Osteoblast (primary cell): ENCODE results near the gene IZUMO1. TPM values are rescaled to one million over a fixed set of nuclear protein-coding genes. Genes with fewer than 3 reads are reported as not detected.
A peak's percentile ranks its signal among the peaks of the same experiment; 100 is the strongest.

ENCODE experiments used
- DNase-seq: peaks from one replicate; pipeline ENCODE4 v3.0.0; 2011; ENCODE audit warnings: low spot score, mixed read lengths; ENCODE audit not compliant: insufficient read length; ENCODE audit errors: missing footprints
- H2AFZ ChIP-seq: 2 replicates; pipeline ENCODE4 v1.6.0; 2011; ENCODE audit warnings: mild to moderate bottlenecking, low read length
- H3K27ac ChIP-seq: 2 replicates; pipeline ENCODE4 v1.5.1; 2011; ENCODE audit warnings: mild to moderate bottlenecking, low read depth, low read length, moderate library complexity
- H3K27me3 ChIP-seq: 2 replicates; pipeline ENCODE4 v1.6.0; 2012; ENCODE audit warnings: mild to moderate bottlenecking, control low read depth, inconsistent platforms, low read length, moderate library complexity; ENCODE audit not compliant: insufficient read depth
- H3K36me3 ChIP-seq: 2 replicates; pipeline ENCODE4 v1.5.1; 2011; ENCODE audit warnings: mild to moderate bottlenecking, low read length, control low read depth, moderate library complexity; ENCODE audit not compliant: insufficient read depth
- H3K4me1 ChIP-seq: 2 replicates; pipeline ENCODE4 v1.5.1; 2011; ENCODE audit warnings: mild to moderate bottlenecking, low read length, control low read depth, moderate library complexity; ENCODE audit not compliant: insufficient read depth
- H3K4me2 ChIP-seq: 2 replicates; pipeline ENCODE4 v1.6.0; 2011; ENCODE audit warnings: mild to moderate bottlenecking, low read length; ENCODE audit not compliant: insufficient read depth
- H3K4me3 ChIP-seq: fragments of 200-600 bp; sonication (generic); 3 replicates; pipeline ENCODE4 v1.5.1; 2012; ENCODE audit warnings: mild to moderate bottlenecking, low read length, inconsistent platforms; ENCODE audit not compliant: insufficient read depth
- H3K79me2 ChIP-seq: 2 replicates; pipeline ENCODE4 v1.6.0; 2012; ENCODE audit warnings: mild to moderate bottlenecking, low read length, control low read depth, inconsistent platforms; ENCODE audit not compliant: insufficient read depth
- H3K9me3 ChIP-seq: 2 replicates; pipeline ENCODE4 v1.5.1; 2011; ENCODE audit warnings: low read depth, low read length, control low read depth
- H4K20me1 ChIP-seq: 2 replicates; pipeline ENCODE4 v1.6.0; 2012; ENCODE audit warnings: mild to moderate bottlenecking, low read length, control low read depth; ENCODE audit not compliant: insufficient read depth
- total RNA-seq: library from RNA; depleted of rRNA; stranded (reverse); fragments of >200 nt; gene quantifications from 2 replicates; pipeline ENCODE4 v1.2.3, GENCODE V29; 2012
- TF ChIP-seq, protein P1 (sequence below): IDR thresholded peaks from 2 replicates; pipeline ENCODE4 v1.5.1; 2011; ENCODE audit warnings: mild to moderate bottlenecking, low read depth, low read length, moderate library complexity; ENCODE audit errors: extremely low read depth

IZUMO1 gene
- total RNA-seq: not detected in 2 replicates

GRCh38 chr19:48746738-48747575, at the start of gene IZUMO1:
Gene IZUMO1, minus strand, starts transcription at chr19:48746909. Its CDS starts 1,050 bp downstream, at chr19:48745859.
- peaks cover 5% of the 10 kb centered on the region for H3K4me1 ChIP-seq
- H3K79me2 ChIP-seq: no peaks in the 10 kb centered on the region
- TF ChIP-seq, protein P1, sequence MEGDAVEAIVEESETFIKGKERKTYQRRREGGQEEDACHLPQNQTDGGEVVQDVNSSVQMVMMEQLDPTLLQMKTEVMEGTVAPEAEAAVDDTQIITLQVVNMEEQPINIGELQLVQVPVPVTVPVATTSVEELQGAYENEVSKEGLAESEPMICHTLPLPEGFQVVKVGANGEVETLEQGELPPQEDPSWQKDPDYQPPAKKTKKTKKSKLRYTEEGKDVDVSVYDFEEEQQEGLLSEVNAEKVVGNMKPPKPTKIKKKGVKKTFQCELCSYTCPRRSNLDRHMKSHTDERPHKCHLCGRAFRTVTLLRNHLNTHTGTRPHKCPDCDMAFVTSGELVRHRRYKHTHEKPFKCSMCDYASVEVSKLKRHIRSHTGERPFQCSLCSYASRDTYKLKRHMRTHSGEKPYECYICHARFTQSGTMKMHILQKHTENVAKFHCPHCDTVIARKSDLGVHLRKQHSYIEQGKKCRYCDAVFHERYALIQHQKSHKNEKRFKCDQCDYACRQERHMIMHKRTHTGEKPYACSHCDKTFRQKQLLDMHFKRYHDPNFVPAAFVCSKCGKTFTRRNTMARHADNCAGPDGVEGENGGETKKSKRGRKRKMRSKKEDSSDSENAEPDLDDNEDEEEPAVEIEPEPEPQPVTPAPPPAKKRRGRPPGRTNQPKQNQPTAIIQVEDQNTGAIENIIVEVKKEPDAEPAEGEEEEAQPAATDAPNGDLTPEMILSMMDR: no peak
- peak within 1 kb of the TSS; percentile 90 for H2AFZ ChIP-seq
- peak within 1 kb of the TSS; percentile 84 for H3K4me2 ChIP-seq
- H3K9me3 ChIP-seq: no peaks in the 10 kb centered on the region
- H3K27ac ChIP-seq: peak within 1 kb of the TSS; percentile 62
- H3K4me3 ChIP-seq: peak within 1 kb of the TSS; percentile 73
- H4K20me1 ChIP-seq: no peaks in the 10 kb centered on the region
- H3K36me3 ChIP-seq: no peaks in the 10 kb centered on the region
- H3K27me3 ChIP-seq: peaks cover 33% of the 10 kb centered on the region
- peak; percentile 99 for DNase-seq

GRCh38 chr19:48795685-48796070, 49.0 kb upstream of the IZUMO1 start:
- H3K27ac ChIP-seq: peak overlapping the region; percentile 68
- peak overlapping the region; percentile 88 for H2AFZ ChIP-seq
- H3K79me2 ChIP-seq: no peaks in the 10 kb centered on the region
- H3K4me1 ChIP-seq: peaks cover 14% of the 10 kb centered on the region
- TF ChIP-seq, protein P1: no peak
- peak; percentile 87 for DNase-seq
- H3K36me3 ChIP-seq: no peaks in the 10 kb centered on the region
- H3K4me3 ChIP-seq: peak overlapping the region; percentile 73
- no peaks in the 10 kb centered on the region for H3K9me3 ChIP-seq
- no peaks in the 10 kb centered on the region for H3K27me3 ChIP-seq
- H4K20me1 ChIP-seq: no peaks in the 10 kb centered on the region
- peak overlapping the region; percentile 85 for H3K4me2 ChIP-seq

- TF ChIP-seq, protein P1: peak; percentile 93
- peaks cover 14% of the 10 kb centered on the region for H3K4me1 ChIP-seq
- peak; percentile 98 for DNase-seq
Measured at GRCh38 chr19:48795055-48795684, 48.5 kb upstream of the IZUMO1 start.

GRCh38 chr19:48794291-48794690, 47.6 kb upstream of the IZUMO1 start:
- no peak overlapping the region for H3K27ac ChIP-seq
- H3K4me1 ChIP-seq: peaks cover 13% of the 10 kb centered on the region
- no peak for DNase-seq
- TF ChIP-seq, protein P1: no peak
- no peaks in the 10 kb centered on the region for H3K36me3 ChIP-seq
- H3K9me3 ChIP-seq: no peaks in the 10 kb centered on the region
- H3K79me2 ChIP-seq: no peaks in the 10 kb centered on the region
- peak overlapping the region; percentile 88 for H2AFZ ChIP-seq
- H3K4me2 ChIP-seq: peak overlapping the region; percentile 85
- no peak overlapping the region for H3K4me3 ChIP-seq
- no peaks in the 10 kb centered on the region for H3K27me3 ChIP-seq
- no peaks in the 10 kb centered on the region for H4K20me1 ChIP-seq

More at GRCh38 chr19:48795055-48795684, 48.5 kb upstream of the IZUMO1 start:
- Histone ChIP-seq H3K4me3 (peak overlapping the region; percentile 73), H3K36me3 (no peaks in the 10 kb centered on the region), H3K27me3 (no peaks in the 10 kb centered on the region), H3K4me2 (peak overlapping the region; percentile 85), H4K20me1 (no peaks in the 10 kb centered on the region), H2AFZ (peak overlapping the region; percentile 88), H3K27ac (peak overlapping the region; percentile 68), H3K9me3 (no peaks in the 10 kb centered on the region), H3K79me2 (no peaks in the 10 kb centered on the region)
